BE2C (cell line): ENCODE results near the gene DIP2C.

Experiments
- DNase-seq: peaks from one replicate; pipeline ENCODE4 v3.0.0-alpha.2; 2020
- H3K27me3 ChIP-seq: fragments of 250-450 bp; sonication (Bioruptor Pico); 2 replicates; pipeline ENCODE4 v1.5.1; 2020; ENCODE audit warnings: mild to moderate bottlenecking
- H3K36me3 ChIP-seq: fragments of 250-450 bp; sonication (Bioruptor Pico); 2 replicates; pipeline ENCODE4 v1.5.1; 2020; ENCODE audit warnings: mild to moderate bottlenecking
- H3K4me1 ChIP-seq: fragments of 250-450 bp; sonication (Bioruptor Pico); 2 replicates; pipeline ENCODE4 v1.5.1; 2020
- H3K4me3 ChIP-seq: 2 replicates; pipeline ENCODE4 v1.5.1; 2011; ENCODE audit warnings: low read depth, low read length
- H3K9me3 ChIP-seq: fragments of 250-450 bp; sonication (Bioruptor Pico); 2 replicates; pipeline ENCODE4 v1.5.1; 2020
- CTCF ChIP-seq: IDR thresholded peaks from 2 replicates; pipeline ENCODE4 v1.5.1; 2012; ENCODE audit warnings: mild to moderate bottlenecking, low read depth, low read length

The DIP2C gene

GRCh38 chr10:228366-228765 lies 461.1 kb downstream of the DIP2C start:
- no peak for TF ChIP-seq CTCF
- H3K4me3 ChIP-seq: no peak overlapping the region
- no peak for DNase-seq
- H3K27me3 ChIP-seq: no peaks in the 10 kb centered on the region
- H3K36me3 ChIP-seq: no peaks in the 10 kb centered on the region
- H3K4me1 ChIP-seq: no peaks in the 10 kb centered on the region
- H3K9me3 ChIP-seq: no peaks in the 10 kb centered on the region

DNA sequence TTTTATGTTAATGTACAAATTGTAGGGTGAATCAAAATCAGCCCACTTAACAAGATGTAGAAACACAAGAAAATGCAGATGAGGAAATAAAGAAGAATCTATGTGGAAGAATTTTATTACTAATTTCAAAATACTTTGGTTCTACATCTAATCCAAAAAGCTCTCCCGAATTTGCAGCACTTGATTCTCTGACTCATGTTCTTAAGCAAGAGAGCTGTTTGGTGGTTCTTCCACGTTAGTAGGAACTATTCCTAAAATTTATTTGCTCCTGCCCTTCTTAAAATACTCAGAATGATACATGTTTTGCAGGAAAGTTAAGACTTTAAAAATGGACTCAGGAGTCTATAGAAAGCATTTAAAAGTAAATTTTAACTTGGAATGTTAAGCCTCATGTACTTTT lies 462.5 kb downstream of the DIP2C start:
- no peaks in the 10 kb centered on the region for H3K9me3 ChIP-seq
- H3K4me1 ChIP-seq: no peaks in the 10 kb centered on the region
- DNase-seq: no peak
- H3K27me3 ChIP-seq: no peaks in the 10 kb centered on the region
- no peak overlapping the region for H3K4me3 ChIP-seq
- H3K36me3 ChIP-seq: no peaks in the 10 kb centered on the region
- TF ChIP-seq CTCF: no peak

GRCh38 chr10:226018-226417 lies 463.4 kb downstream of the DIP2C start:
- no peak for DNase-seq
- Histone ChIP-seq H3K27me3 (no peaks in the 10 kb centered on the region), H3K36me3 (no peaks in the 10 kb centered on the region), H3K4me3 (no peak overlapping the region), H3K4me1 (no peaks in the 10 kb centered on the region), H3K9me3 (no peaks in the 10 kb centered on the region)
- no peak for TF ChIP-seq CTCF

DNA sequence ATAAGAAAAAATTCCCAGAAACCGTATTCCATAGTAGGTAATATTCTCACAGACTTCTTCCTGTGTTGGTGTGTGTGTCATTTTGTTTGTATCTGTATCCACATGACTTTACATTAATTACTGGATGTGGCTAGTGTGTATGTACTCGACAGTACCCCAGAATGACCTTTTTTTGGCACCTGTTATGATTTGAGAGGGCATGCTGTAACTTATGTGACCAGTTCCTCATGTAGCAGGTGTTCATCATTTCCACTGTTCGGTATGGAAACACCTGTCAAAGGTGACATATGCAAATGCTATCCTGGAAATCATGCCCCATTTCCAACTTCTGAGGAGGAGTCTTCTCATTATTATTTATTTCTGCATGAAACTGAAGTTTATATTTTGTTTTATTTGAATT lies 464.9 kb downstream of the DIP2C start:
- no peak for DNase-seq
- H3K9me3 ChIP-seq: no peaks in the 10 kb centered on the region
- H3K4me1 ChIP-seq: peaks cover 3% of the 10 kb centered on the region
- H3K4me3 ChIP-seq: no peak overlapping the region
- no peak for TF ChIP-seq CTCF
- no peaks in the 10 kb centered on the region for H3K27me3 ChIP-seq
- H3K36me3 ChIP-seq: no peaks in the 10 kb centered on the region
